Stimulated activated CD8-positive, alpha-beta memory T cell treated with anti-CD3 and anti-CD28 coated beads, Interleukin-4, amount 100 ng/mL, for 48 hours (primary cell): ENCODE data around the gene MAGI2.

Experiments used
- DNase-seq: peaks from one replicate; pipeline ENCODE4 v3.0.0-alpha.2; 2020

The MAGI2 gene

DNA sequence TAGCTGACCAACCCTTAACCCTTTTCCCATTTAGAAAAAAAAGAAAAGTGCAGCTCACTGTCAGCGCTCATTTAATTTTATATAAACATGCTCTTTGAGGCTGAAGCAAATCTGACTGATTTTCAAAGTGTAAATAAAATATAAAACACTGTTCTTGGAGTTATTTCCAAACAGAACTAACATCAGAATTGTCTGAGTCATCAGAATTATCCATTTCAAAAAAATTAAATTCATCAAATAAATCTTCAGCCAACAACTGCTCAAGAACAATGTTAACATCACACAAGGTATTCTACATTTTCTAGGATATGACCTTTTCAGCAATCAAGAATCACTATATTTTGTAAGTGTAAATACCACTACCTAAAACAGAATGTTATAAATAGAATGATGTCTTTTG is 93.6 kb downstream of the MAGI2 start:
- no peak for DNase-seq

- DNase-seq = no peak
These were observed 96.4 kb downstream of the MAGI2 start for GRCh38 chr7:79357101-79357500.

GRCh38 chr7:79353720-79354468 is 99.6 kb downstream of the MAGI2 start:
- no peak for DNase-seq

DNA sequence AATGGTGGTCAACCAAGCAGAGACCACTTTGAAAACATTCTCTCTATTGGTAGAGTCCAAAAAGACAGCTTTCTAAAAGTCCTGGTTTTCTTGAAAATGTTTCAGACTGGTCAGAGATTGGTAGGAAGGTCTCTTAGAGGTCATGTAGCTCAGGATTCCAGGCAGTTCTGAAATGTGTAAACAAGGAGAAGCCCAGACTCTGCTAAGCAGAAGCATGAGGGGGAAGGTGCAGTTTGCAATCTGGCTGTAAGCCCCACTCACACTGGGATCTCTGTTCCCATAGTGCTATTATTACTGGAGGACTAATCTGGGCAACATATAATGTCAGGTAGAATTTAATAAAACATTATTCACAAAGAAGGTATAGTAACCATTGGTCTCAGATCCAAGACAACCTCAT is 101.1 kb downstream of the MAGI2 start:
- DNase-seq = no peak

DNA sequence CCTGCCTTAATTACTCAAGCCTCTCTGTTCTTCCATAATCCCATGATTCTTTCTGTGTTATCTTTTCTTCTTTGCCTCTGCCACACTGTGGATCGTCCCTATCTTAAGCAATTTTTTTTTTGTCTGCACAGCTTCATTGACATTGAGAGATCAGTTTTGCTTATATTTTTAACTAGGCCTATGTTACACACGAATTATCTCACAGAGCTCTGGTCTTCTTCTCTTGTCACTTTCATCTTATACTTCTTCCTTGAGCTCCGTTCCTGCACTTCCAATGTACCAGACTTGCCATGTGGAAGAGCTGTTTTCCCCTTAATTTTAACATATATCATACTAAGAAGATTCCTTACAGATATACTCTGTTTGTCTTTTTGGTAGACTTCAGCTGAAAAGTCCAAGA is 106.1 kb downstream of the MAGI2 start:
- no peak for DNase-seq

DNA sequence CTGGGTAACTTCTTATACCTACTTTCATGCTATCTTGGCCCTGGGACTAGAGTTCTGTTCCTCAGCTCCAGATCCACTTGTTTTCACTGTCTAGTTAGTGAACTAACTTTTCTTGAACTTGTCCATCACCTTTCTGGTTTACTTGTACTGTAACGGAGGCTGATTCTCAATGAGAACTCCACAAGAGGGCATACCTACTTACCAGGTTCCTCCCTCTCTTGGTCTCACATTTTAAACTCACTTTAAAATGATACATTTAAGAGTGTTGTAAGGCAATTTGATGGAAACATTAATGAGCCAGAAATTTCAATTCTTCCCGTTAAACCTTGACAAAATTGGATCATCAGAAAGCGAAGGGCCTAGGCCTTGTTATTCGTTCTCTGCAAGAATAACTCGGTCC is 111.6 kb downstream of the MAGI2 start:
- no peak for DNase-seq

DNA sequence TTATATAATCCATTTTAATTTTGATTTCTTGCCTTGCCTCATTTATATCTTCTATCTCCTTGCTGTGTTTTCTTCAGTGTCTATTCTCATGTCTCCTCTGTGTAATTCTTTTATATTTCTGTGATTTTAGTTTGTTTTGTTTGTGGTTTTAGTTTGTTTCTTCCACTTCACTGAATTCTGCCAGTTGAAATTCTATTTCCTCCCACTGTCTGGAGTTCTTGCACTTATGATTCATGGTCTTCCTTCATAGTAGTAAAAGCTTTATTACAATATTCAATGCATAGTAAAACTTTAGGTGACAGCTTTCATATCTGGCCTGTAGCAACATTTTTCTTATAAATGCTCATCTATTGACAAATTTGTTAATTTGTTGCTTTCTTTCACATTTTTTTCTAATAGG is 113.3 kb downstream of the MAGI2 start:
- DNase-seq = no peak

DNA sequence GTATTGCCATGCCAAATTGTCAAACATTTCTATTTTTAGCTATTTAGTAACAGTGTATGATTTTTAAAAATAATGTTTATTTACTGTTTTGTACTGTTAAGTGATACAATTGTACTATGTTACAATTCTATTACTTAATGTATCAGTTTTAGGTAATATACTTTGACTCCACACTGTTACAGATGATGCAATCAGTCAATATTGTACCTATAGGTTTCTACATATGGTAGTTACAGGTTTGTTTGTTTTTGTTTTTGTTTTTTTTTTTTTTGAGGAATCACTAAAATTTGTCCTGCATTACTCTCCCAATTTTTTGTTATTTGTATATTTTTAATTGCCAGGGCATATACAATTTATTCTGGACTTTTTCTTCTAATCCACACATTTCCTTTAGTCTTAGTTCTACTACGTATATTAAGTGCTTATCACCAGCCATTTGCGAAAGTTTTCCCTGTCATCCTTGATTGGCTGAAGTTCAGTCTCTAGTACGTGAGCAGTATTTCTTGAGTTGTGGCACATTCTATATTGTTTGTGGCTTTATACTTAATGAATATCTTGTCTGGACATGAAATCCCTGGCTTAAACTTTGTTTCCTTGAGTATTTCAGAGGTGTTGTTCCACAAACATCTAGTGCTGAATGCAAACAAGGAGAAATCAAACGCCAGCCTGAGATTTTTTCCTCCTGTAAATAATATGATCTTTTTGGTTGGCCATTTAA is 114.1 kb downstream of the MAGI2 start:
- DNase-seq = no peak

DNA sequence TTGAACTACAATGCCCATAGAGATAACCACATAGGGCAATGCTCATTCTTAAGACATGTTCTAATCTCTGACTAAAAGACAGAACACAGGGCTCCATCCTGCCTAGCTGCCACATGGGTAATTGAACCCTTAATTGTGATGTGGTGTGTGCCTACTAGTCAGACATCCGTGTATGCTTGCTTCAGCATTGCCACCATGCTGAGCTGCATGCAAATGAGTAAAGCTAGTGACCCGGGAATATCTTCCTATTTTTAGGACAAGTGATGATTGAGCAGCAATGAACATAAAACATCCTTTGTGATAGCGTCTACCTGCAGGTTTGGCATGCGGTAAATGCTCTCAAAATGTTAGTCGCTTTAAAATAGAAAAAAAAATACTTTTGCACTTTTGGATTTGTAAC is 115.8 kb downstream of the MAGI2 start:
- DNase-seq = no peak

DNA sequence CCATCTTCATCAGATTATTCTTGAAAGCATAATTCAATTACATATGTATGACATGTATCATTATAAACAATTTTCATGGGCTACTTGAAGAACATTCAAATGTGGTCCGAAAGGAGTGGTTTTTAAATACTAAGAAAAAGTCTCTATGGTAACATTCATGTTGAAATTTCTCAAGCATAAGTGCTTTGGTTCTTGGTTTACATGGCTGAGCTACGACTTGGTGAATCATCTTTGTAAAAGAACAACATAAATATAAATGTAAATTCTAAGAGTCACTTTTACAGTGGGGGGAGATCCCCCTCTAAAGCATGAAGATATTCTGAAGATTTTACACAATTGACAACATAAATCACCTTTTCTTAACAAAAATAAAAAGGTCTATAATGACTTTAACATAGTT is 118.6 kb downstream of the MAGI2 start:
- DNase-seq = no peak

DNA sequence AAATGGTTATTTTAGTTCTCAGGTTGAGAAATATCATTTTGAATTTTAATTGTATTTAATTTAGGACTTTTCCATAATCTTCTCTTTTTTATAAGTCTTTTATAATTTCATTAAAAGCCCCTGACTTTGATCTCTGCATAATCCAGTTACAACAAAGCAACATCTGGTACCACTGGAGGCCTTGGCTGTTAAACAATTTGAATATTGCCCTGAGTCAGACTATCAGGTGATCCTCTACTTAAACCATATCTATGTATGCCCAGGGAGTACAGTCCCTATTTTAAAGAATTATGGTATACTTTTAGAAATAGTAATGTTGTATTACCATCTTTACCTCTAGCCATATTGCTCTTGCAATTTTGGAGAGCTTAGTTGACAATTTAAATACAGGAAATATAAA is 119.1 kb downstream of the MAGI2 start:
- no peak for DNase-seq

DNA sequence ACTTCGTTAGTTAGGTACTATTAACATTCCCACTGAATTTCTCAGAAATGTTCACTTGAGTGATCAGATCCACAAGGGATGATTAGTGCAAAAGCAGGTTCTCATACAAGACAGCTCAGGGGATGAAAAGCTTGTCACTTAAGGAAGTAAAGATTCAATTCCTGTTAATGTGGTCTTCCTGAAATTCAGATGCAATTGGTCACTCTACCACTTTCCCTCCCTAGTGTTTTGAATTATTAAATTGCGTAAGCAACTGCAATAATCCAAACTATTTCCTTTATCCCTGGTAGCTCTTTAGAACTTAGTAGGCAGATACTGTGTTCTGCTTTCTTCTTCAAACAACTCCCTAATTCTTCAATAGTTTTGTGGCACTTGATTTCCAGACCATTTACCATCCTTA is 121.4 kb downstream of the MAGI2 start:
- no peak for DNase-seq

- DNase-seq = no peak
These were observed 124.0 kb downstream of the MAGI2 start for GRCh38 chr7:79329464-79329863.

DNA sequence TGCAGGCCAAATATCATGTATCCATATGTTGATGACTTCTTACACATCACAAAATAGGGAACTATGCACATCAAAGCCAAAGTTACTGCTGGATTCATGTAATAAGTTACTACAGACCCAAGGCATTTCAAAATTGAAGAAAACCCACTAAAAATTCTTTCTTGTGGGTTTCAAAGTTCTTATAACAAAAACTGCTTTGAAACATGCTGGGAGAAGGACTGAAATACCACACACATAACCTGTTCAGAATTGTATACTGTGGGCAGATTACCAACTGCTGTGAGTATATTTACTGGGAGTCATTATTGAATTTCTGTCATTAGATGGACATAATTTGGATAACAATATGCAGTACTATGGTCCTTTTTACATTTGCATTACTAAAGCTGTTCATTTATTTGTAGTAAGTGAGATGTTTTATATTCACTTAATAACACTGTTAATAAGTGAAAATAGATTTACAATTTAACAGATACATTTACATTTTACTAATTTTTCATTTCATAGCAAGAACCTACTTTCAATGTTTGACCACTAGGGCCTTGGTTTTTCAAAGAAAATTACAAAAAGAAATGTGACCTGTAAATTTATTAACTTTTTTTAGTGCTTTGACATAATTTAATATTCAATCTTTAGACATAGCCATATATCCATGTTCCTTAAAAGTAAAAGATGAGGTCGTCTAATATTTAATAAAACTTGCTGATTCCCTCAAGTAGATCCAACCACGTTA is 132.6 kb downstream of the MAGI2 start:
- DNase-seq = no peak

- no peak for DNase-seq
These were observed 134.1 kb downstream of the MAGI2 start for GRCh38 chr7:79319369-79319768.

GRCh38 chr7:79317728-79318127 is 135.7 kb downstream of the MAGI2 start:
- no peak for DNase-seq

DNA sequence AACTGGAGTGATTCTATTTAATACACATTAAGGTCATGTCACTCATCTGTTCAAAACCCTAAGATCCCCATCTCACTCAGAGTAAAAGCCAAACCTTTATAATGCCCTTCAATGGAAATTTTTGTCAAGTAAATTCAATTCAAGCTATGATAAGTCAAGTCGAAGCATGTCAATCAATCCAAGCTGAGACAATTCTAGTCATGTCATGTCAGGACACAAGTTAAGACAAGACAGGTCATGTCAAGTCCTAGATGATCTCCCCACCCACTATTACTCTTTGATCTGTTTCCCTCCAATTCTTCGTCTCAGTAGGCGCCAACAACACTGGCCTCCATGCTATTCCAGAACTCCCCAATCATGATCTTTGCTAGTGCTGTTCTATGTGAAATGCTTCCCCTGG is 141.4 kb downstream of the MAGI2 start:
- DNase-seq = no peak

DNA sequence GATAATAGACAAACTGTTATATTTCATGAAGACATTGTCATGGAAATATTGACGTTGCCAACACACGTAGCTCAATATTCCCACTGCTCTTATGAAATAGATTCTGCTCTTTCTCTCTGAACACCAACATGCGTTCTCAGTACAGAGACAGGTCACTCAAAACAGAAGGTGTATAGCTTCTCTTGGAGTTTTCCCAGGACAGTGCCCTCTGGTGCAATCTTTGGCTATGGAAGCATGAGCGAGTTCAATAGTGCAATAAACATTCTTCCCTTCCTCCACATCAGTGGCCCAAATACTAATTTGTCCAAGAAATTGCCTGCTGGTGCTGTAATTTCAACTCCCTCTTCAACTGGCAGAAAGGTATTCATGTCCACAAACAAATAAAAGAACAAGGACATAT is 145.3 kb downstream of the MAGI2 start:
- DNase-seq = no peak

- DNase-seq = no peak
These were observed 146.1 kb downstream of the MAGI2 start for GRCh38 chr7:79307376-79307775.

DNA sequence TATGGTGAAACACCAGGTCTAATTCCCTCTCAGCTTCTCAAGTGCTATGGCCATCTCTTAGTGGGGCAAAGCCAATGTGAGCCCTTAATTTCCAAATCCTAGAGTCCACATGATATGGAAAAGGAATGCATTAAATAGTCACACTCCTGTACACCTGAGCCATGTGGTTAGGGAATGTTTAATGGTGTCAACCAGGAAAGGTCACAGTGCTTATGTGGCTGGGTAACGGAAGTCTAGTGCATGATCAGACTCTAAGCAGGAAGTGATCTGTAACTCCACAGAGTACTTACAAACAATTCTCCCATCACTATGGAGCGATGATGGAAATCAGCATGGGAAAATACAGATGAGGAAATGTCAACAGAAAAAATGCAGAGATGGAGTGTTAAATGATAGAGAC is 148.8 kb downstream of the MAGI2 start:
- no peak for DNase-seq

DNA sequence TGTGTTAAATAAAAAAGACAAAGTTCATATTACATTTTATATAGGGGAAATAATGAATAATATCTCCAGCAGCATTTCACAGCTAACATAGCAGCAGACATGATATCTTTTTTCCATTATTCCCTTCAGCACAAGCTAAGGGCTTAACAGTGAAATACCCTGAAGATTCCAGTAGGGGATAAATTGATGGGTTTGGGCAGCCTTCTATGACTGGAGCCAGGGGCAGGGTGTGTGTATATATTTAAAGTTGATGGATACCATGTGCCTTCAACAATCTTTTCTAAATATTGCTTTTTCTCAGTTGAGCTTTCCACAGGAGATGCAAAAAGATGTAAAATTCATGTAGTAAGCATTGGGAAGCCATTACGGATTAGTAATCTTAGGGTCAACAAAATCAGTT is 151.2 kb downstream of the MAGI2 start:
- DNase-seq = no peak

GRCh38 chr7:79301419-79301818 is 152.0 kb downstream of the MAGI2 start:
- DNase-seq = no peak

DNA sequence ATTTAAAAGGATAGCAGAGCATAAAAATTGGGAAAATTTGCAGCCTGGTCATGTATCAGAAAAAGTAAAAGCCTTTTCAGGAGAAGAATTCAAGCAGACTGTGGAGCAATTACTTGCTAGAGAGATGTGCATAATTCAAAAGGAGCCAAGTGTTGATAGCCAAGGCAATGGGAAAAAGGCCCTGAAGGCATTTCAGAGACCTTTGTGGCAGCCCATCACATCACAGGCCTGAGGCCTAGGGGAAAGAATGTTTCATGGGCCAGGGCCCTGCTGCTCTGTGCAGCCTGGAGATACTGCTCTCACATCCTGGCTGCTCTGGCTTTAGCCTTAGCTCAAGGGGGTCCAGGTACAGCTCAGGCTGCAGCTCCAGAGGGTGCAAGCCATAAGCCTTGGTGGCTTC is 152.9 kb downstream of the MAGI2 start:
- no peak for DNase-seq

DNA sequence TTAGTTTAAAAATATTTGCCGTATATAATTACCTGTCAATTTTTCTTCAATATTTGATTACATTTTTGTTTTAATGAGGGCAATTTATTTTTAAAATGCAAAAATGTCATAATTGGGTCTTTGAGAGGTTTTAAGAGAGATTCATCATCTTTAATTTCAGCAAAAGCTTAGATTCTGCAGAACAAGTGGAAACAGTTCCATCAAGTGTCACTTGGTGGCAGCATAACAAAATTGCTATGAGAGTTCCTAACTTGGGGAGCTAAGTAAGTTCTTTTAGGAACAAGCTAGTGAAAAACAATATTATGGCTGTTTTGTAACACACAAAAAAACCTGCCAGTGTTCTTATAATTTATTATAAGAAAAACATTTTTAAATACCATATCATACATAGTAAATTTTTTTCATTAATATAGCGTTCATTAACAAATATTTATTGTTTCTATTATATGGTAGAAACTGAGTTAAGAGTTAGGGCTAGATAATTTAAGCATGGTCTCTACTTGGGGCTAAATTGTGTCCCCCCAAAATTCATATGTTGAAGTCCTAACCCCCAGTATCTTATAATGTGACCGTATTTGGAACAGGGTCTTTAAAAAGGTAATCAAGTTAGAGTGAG is 155.2 kb downstream of the MAGI2 start:
- no peak for DNase-seq
